ENCODE results near the gene CMTM4. TPM values are rescaled to one million over a fixed set of nuclear protein-coding genes. Genes with fewer than 3 reads are reported as not detected.
"Not testable (repeated sequence)": the region's sequence is repeated elsewhere in the genome, so short reads cannot be mapped to it uniquely, and the experiment has no call there.

CMTM4 gene
- total and polyA plus RNA-seq, 5 experiments from 2014 or later: 0.15 to 3.1 (median 1.1) TPM; not detected in 1

GRCh38 chr16:66603537-66604375 lies 92.8 kb downstream of the CMTM4 start:
- peaks cover 0 to 6% (median 0%) of the 10 kb centered on the region in 3 donors for H3K36me3 Mint-ChIP-seq
- ATAC-seq (peak; percentile 62 to 76), DNase-seq (peak; percentile 44 to 93 (median 78))
- peaks cover 0 to 2% (median 0%) of the 10 kb centered on the region in 5 donors for H3K27me3 Mint-ChIP-seq
- POLR2A ChIA-PET: interaction anchor here (0.6 to 2.5 kb wide), 23 partner anchors 10 to 1470 kb away, joined by 3 to 33 read pairs (median 5); partner anchors contain the start of genes CKLF, CMTM2, DYNC1LI2 and NAE1
- H3K9me3 Mint-ChIP-seq: peaks cover 0 to 7% (median 0%) of the 10 kb centered on the region in 9 donors
- peak overlapping the region; percentile 91 to 97 (median 94) for H3K27ac Mint-ChIP-seq
- H3K4me1 Mint-ChIP-seq: peaks cover 22 to 65% (median 57%) of the 10 kb centered on the region in 4 donors
- H3K4me3 Mint-ChIP-seq: peak overlapping the region; percentile 85 to 97 (median 93)

DNA sequence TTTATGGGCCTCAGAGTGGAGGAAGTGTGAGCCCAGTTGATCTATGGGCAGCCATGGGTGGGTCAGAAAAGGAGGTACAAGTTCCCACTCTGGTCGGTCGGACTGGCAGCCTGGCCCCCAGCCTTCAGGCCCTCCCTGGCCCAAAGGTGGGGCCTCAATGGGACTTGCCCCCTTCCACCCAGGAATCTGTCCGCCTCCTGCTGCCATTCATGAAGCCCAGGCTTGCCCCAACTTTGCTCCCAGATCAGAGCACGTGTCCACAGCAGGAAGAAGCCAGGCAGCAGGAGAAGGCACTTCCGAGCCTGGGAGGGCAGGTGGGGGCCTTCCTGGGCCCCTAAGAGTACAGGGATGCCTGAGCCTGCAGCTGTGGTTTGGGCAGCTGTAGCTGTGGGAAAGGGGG lies 95.1 kb downstream of the CMTM4 start:
- peaks cover 24 to 61% (median 54%) of the 10 kb centered on the region in 4 donors for H3K4me1 Mint-ChIP-seq
- peaks cover 0 to 7% (median 0%) of the 10 kb centered on the region in 9 donors for H3K9me3 Mint-ChIP-seq
- no peak for DNase-seq
- H3K36me3 Mint-ChIP-seq: peaks cover 0 to 6% (median 0%) of the 10 kb centered on the region in 3 donors
- H3K27me3 Mint-ChIP-seq: peaks cover 0 to 2% (median 0%) of the 10 kb centered on the region in 5 donors
- no peak overlapping the region for H3K4me3 Mint-ChIP-seq
- no peak for ATAC-seq
- POLR2A ChIA-PET: interaction anchor here (0.9 to 1.0 kb wide), 3 partner anchors 12 to 193 kb away, joined by 3 to 10 read pairs (median 3); no protein-coding TSS in a partner anchor
- peak overlapping the region in 1 of 10 donors; percentile 29 for H3K27ac Mint-ChIP-seq

GRCh38 chr16:66600477-66600876 lies 96.1 kb downstream of the CMTM4 start:
- H3K4me3 Mint-ChIP-seq: peak overlapping the region in 1 of 10 donors; percentile 31
- H3K27me3 Mint-ChIP-seq: peaks cover 0 to 2% (median 0%) of the 10 kb centered on the region in 5 donors
- H3K27ac Mint-ChIP-seq: peak overlapping the region in 4 of 10 donors; percentile 39 to 86 (median 72)
- DNase-seq (no peak), ATAC-seq (no peak)
- peaks cover 18 to 53% (median 46%) of the 10 kb centered on the region in 4 donors for H3K4me1 Mint-ChIP-seq
- H3K36me3 Mint-ChIP-seq: peaks cover 0 to 6% (median 0%) of the 10 kb centered on the region in 3 donors
- POLR2A ChIA-PET: no interaction called here
- peaks cover 0 to 7% (median 0%) of the 10 kb centered on the region in 9 donors for H3K9me3 Mint-ChIP-seq

- peaks cover 0 to 6% (median 0%) of the 10 kb centered on the region in 3 donors for H3K36me3 Mint-ChIP-seq
- peak overlapping the region in 5 of 10 donors; percentile 5 to 39 (median 28) for H3K4me3 Mint-ChIP-seq
- ATAC-seq: peak in 1 of 2 donors; percentile 29
- peaks cover 18 to 53% (median 48%) of the 10 kb centered on the region in 4 donors for H3K4me1 Mint-ChIP-seq
- H3K9me3 Mint-ChIP-seq: peaks cover 0 to 7% (median 0%) of the 10 kb centered on the region in 9 donors
- POLR2A ChIA-PET: no interaction called here
- H3K27me3 Mint-ChIP-seq: peaks cover 0 to 2% (median 0%) of the 10 kb centered on the region in 5 donors
- DNase-seq: peak in 3 of 10 donors; percentile 31 to 62 (median 57)
- H3K27ac Mint-ChIP-seq: peak overlapping the region in 9 of 10 donors; percentile 8 to 82 (median 41)
These were observed 96.8 kb downstream of the CMTM4 start for GRCh38 chr16:66599726-66600125.

- POLR2A ChIA-PET: no interaction called here
- peaks cover 0 to 7% (median 0%) of the 10 kb centered on the region in 9 donors for H3K9me3 Mint-ChIP-seq
- ATAC-seq: peak; percentile 50 to 64
- no peak for DNase-seq
- peak overlapping the region in 2 of 10 donors; percentile 14 to 24 for H3K4me3 Mint-ChIP-seq
- peaks cover 0 to 2% (median 0%) of the 10 kb centered on the region in 5 donors for H3K27me3 Mint-ChIP-seq
- H3K27ac Mint-ChIP-seq: peak overlapping the region in 9 of 10 donors; percentile 0 to 85 (median 59)
- H3K4me1 Mint-ChIP-seq: peaks cover 13 to 44% (median 40%) of the 10 kb centered on the region in 4 donors
- H3K36me3 Mint-ChIP-seq: peaks cover 0 to 6% (median 0%) of the 10 kb centered on the region in 3 donors
These were observed 98.4 kb downstream of the CMTM4 start for GRCh38 chr16:66598111-66598510.

GRCh38 chr16:66596986-66597848 lies 99.3 kb downstream of the CMTM4 start:
- DNase-seq (no peak), ATAC-seq (no peak)
- Mint-ChIP-seq H3K4me3 (peak overlapping the region in 2 of 10 donors; percentile 3 to 42), H3K4me1 (peaks cover 10 to 40% (median 35%) of the 10 kb centered on the region in 4 donors), H3K36me3 (peaks cover 0 to 6% (median 0%) of the 10 kb centered on the region in 3 donors), H3K27me3 (peaks cover 0 to 2% (median 0%) of the 10 kb centered on the region in 5 donors), H3K27ac (peak overlapping the region in 9 of 10 donors; percentile 27 to 77 (median 56)), H3K9me3 (peaks cover 0 to 7% (median 0%) of the 10 kb centered on the region in 9 donors)
- POLR2A ChIA-PET: interaction anchor here (0.6 to 0.9 kb wide), 3 partner anchors 9 to 161 kb away, joined by 3 to 4 read pairs (median 3); no protein-coding TSS in a partner anchor

GRCh38 chr16:66596559-66596958 lies 100.0 kb downstream of the CMTM4 start:
- not testable (repeated sequence) for H3K27me3 Mint-ChIP-seq, H3K36me3 Mint-ChIP-seq, H3K9me3 Mint-ChIP-seq, ATAC-seq, DNase-seq, H3K4me3 Mint-ChIP-seq
- H3K4me1 Mint-ChIP-seq: peaks cover 10 to 40% (median 35%) of the 10 kb centered on the region in 4 donors
- peak overlapping the region in 2 of 10 donors; percentile 59 to 77 for H3K27ac Mint-ChIP-seq
- POLR2A ChIA-PET: interaction anchor here (0.7 to 0.9 kb wide), 2 partner anchors 10 to 75 kb away, joined by 3 read pairs; no protein-coding TSS in a partner anchor

DNA sequence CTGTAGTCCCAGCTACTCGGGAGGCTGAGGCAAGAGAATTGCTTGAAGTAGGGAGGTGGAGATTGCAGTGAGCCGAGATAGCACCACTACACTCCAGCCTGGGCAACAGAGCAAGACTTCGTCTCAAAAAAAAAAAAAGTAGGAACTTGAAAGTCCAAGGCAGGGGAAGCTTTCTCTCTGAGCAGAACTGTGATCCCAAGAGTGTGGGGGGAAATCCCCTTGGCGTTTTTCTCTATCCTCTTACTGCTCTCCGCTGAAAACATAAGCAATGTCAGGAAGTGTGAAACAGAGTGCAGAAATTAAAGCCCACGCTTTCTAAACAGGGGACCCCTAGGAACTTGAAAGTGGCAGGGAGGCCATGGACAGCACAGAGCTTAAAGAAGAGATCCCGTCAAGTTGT lies 101.8 kb downstream of the CMTM4 start:
- Mint-ChIP-seq H3K4me1 (peaks cover 13 to 42% (median 36%) of the 10 kb centered on the region in 4 donors), H3K27ac (no peak overlapping the region), H3K9me3 (no peaks in the 10 kb centered on the region), H3K4me3 (no peak overlapping the region), H3K36me3 (no peaks in the 10 kb centered on the region), H3K27me3 (peaks cover 0 to 4% (median 0%) of the 10 kb centered on the region in 5 donors)
- ATAC-seq (no peak), DNase-seq (no peak)
- POLR2A ChIA-PET: interaction anchor here (0.6 to 1.8 kb wide), 2 partner anchors 9 to 161 kb away, joined by 3 to 7 read pairs; partner anchors contain the start of gene CMTM3

DNA sequence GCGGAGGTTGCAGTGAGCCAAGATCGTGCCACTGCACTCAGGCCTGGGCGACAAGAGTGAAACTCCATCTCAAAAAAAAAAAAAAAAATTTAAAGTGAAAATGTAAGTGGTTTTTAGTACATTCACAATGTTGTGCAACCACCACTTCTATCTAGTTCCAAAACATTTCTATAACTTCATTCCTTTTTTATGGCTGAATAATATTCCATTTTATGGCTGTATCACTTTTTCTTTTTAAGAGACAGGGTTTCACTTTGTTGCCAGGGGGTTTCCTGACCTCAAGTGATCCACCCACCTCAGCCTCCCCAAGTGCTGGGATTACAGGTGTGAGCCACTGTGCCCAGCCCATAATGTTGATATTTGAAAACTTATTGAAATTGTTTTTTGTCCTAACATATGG lies 103.7 kb downstream of the CMTM4 start:
- ATAC-seq: no peak
- Mint-ChIP-seq H3K27ac (peak overlapping the region in 1 of 10 donors; percentile 4), H3K4me3 (no peak overlapping the region), H3K4me1 (peaks cover 13 to 41% (median 35%) of the 10 kb centered on the region in 4 donors), H3K27me3 (peaks cover 0 to 3% (median 0%) of the 10 kb centered on the region in 5 donors), H3K36me3 (no peaks in the 10 kb centered on the region), H3K9me3 (no peaks in the 10 kb centered on the region)
- DNase-seq: no peak
- POLR2A ChIA-PET: no interaction called here

GRCh38 chr16:66592241-66592640 lies 104.3 kb downstream of the CMTM4 start:
- no peaks in the 10 kb centered on the region for H3K36me3 Mint-ChIP-seq
- no peaks in the 10 kb centered on the region for H3K9me3 Mint-ChIP-seq
- peaks cover 0 to 3% (median 0%) of the 10 kb centered on the region in 5 donors for H3K27me3 Mint-ChIP-seq
- DNase-seq (no peak), ATAC-seq (no peak)
- POLR2A ChIA-PET: no interaction called here
- no peak overlapping the region for H3K27ac Mint-ChIP-seq
- H3K4me3 Mint-ChIP-seq: no peak overlapping the region
- peaks cover 14 to 41% (median 35%) of the 10 kb centered on the region in 4 donors for H3K4me1 Mint-ChIP-seq

DNA sequence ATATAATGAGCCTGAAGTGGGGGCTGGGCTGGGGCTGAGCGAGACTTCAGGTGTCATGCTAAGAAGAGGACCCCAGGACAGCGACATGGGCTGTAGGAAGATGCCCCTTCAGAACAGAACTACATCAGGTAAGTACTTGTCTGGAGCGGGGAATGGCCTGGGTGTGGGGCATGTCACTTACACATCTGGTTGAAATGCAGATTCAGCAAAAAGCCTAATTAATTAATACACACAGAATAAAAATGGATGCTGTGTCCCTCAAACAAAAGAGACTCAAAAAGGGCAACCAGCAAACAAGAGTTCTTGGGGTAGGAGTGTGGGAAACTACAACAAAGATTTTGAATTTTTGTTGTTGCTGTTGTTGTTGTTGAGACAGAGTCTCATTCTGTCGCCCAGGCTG lies 105.5 kb downstream of the CMTM4 start:
- H3K9me3 Mint-ChIP-seq: no peaks in the 10 kb centered on the region
- ATAC-seq (no peak), DNase-seq (no peak)
- peaks cover 0 to 3% (median 0%) of the 10 kb centered on the region in 5 donors for H3K27me3 Mint-ChIP-seq
- POLR2A ChIA-PET: interaction anchor here (0.9 to 2.6 kb wide), 4 partner anchors 13 to 60 kb away, joined by 3 to 32 read pairs (median 4); no protein-coding TSS in a partner anchor
- peak overlapping the region in 6 of 10 donors; percentile 77 to 90 (median 86) for H3K4me3 Mint-ChIP-seq
- H3K27ac Mint-ChIP-seq: no peak overlapping the region
- H3K36me3 Mint-ChIP-seq: no peaks in the 10 kb centered on the region
- H3K4me1 Mint-ChIP-seq: peaks cover 13 to 45% (median 32%) of the 10 kb centered on the region in 4 donors

All from naive thymus-derived CD8-positive, alpha-beta T cell (primary cell).